Measurements from ENCODE around the gene FBRS.
"Not testable (repeated sequence)": the region's sequence is repeated elsewhere in the genome, so short reads cannot be mapped to it uniquely, and the experiment has no call there.

Gene FBRS

DNA sequence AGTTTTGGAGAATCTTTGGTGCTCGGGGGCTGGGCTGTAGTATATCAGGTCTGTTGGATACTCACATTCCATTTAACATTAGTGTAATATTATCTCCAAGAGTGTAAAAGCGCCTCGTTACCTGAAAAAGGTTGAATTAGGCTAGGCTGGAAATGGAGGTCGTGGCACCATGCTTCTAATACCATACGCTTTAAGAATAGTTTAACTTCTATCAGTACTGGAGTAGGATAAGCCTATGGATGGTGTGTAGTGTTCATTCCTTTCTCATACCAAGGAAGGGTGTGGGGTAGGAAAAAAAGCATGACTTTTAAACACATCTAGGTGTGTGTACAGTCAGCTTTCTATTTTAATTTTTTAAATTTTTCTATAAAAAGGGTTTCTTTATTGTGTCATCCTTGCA lies 42.7 kb downstream of the FBRS start:
- no peak overlapping the region for H3K27ac ChIP-seq
- peaks cover 64% of the 10 kb centered on the region for H3K36me3 ChIP-seq
- no peak for DNase-seq
- no peaks in the 10 kb centered on the region for H3K9me3 ChIP-seq (ENCODE audit: severe bottlenecking)
- TF ChIP-seq, protein P1, sequence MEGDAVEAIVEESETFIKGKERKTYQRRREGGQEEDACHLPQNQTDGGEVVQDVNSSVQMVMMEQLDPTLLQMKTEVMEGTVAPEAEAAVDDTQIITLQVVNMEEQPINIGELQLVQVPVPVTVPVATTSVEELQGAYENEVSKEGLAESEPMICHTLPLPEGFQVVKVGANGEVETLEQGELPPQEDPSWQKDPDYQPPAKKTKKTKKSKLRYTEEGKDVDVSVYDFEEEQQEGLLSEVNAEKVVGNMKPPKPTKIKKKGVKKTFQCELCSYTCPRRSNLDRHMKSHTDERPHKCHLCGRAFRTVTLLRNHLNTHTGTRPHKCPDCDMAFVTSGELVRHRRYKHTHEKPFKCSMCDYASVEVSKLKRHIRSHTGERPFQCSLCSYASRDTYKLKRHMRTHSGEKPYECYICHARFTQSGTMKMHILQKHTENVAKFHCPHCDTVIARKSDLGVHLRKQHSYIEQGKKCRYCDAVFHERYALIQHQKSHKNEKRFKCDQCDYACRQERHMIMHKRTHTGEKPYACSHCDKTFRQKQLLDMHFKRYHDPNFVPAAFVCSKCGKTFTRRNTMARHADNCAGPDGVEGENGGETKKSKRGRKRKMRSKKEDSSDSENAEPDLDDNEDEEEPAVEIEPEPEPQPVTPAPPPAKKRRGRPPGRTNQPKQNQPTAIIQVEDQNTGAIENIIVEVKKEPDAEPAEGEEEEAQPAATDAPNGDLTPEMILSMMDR (IDR thresholded peaks at IDR 0.05; ENCODE audit: low read depth, low read length): no peak
- no peak overlapping the region for H3K4me3 ChIP-seq (ENCODE audit: low read depth, low read length)
- H3K27me3 ChIP-seq (ENCODE audit: insufficient read depth, low read depth, severe bottlenecking): no peaks in the 10 kb centered on the region

DNA sequence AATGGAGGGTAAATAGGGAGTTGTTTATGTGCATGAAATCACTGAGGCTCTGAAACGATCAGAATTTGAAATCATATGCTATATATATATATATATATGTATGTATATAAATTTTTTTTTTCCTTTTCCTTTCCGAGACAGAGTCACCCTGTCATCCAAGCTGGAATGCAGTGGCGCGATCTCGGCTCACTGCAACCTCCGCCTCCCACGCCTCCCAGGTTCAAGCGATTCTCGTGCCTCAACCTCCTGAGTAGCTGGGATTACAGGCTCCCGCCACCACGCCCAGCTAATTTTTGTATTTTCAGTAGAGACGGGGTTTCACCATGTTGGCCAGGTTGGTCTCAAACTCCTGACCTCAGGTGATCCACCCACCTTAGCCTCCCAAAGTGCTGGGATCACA lies 44.8 kb downstream of the FBRS start:
- H3K27me3 ChIP-seq (ENCODE audit: insufficient read depth, low read depth, severe bottlenecking); H3K9me3 ChIP-seq (ENCODE audit: severe bottlenecking); H3K27ac ChIP-seq; H3K4me3 ChIP-seq (ENCODE audit: low read depth, low read length); DNase-seq: not testable (repeated sequence)
- peaks cover 85% of the 10 kb centered on the region for H3K36me3 ChIP-seq

DNA sequence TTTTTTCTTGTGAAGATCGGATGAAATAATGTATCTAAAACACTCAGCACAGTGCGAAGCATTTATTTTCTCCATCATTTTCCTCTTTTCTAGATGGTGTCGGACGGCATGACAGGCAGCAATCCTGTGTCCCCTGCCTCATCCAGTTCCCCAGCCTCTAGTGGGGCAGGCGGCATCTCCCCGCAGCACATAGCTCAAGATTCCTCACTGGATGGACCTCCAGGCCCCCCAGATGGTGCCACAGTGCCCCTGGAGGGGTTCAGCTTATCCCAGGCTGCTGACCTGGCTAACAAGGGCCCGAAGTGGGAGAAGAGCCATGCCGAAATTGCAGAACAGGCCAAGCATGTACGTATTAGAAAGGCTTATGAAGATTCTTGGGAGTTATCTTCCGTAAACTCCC lies 45.7 kb downstream of the FBRS start:
- H3K4me3 ChIP-seq (ENCODE audit: low read depth, low read length): no peak overlapping the region
- DNase-seq: no peak
- H3K36me3 ChIP-seq: peaks cover 90% of the 10 kb centered on the region
- no peak overlapping the region for H3K27ac ChIP-seq
- H3K27me3 ChIP-seq (ENCODE audit: insufficient read depth, low read depth, severe bottlenecking): no peaks in the 10 kb centered on the region
- TF ChIP-seq, protein P1 (IDR thresholded peaks at IDR 0.05; ENCODE audit: low read depth, low read length): no peak
- no peaks in the 10 kb centered on the region for H3K9me3 ChIP-seq (ENCODE audit: severe bottlenecking)

DNA sequence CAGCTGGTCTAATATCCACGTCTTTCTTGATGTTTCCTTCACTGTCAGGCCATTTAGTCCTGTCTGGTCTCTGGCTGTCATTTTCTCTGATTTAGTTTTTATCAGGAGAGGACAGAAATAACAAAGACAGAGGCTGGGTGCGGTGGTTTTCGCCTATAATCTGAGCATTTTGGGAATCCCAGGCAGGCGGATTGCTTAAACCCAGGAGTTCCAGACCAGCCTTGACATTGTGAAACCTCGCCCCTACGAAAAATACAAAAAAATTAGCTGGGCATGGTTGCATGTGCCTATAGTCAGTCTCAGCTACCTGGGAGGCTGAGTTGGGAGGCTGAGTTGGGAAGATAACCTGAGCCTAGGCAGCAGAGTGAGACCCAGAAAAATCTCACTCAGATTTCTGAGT lies 47.8 kb downstream of the FBRS start:
- peaks cover 96% of the 10 kb centered on the region for H3K36me3 ChIP-seq

DNA sequence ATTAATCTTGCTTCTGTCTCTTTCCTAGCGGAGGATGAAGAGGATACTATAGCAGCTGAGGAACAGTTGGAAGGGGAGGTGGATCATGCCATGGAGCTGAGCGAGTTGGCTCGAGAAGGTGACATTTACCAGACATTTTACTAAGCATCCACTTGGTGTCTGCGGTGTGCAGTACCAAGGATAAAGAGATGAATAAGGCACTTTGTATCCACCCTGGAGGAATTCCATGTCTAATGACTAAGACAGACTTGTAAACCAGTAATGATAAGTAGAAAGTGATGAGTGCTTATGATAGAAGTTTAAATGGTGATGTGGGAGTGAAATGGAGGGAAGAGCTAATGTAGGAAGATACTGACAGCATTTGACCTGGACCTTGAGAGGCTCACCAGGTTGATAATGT lies 52.7 kb downstream of the FBRS start:
- TF ChIP-seq, protein P1 (IDR thresholded peaks at IDR 0.05; ENCODE audit: low read depth, low read length): no peak
- no peak for DNase-seq
- Histone ChIP-seq H3K4me3 (ENCODE audit: low read depth, low read length) (no peak overlapping the region), H3K9me3 (ENCODE audit: severe bottlenecking) (no peaks in the 10 kb centered on the region), H3K36me3 (peaks cover 96% of the 10 kb centered on the region), H3K27ac (no peak overlapping the region), H3K27me3 (ENCODE audit: insufficient read depth, low read depth, severe bottlenecking) (no peaks in the 10 kb centered on the region)

More for the DNA sequence above, 47.8 kb downstream of the FBRS start:
- Histone ChIP-seq H3K4me3 (ENCODE audit: low read depth, low read length) (no peak overlapping the region), H3K27me3 (ENCODE audit: insufficient read depth, low read depth, severe bottlenecking) (no peaks in the 10 kb centered on the region), H3K27ac (no peak overlapping the region), H3K9me3 (ENCODE audit: severe bottlenecking) (no peaks in the 10 kb centered on the region)
- no peak for DNase-seq
- TF ChIP-seq, protein P1 (IDR thresholded peaks at IDR 0.05; ENCODE audit: low read depth, low read length): no peak

DNA sequence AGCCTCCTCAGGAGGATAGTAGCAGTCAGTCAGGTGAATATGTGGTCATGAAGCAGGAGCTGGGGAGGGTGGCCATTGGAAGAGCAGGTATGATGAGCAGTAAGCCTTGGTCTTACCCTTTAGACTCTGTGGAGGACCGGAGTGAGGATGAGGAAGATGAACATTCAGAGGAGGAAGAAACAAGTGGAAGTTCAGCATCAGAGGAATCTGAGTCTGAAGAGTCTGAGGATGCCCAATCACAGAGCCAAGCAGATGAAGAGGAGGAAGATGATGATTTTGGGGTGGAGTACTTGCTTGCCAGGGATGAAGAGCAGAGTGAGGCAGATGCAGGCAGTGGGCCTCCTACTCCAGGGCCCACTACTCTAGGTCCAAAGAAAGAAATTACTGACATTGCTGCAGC lies 53.5 kb downstream of the FBRS start:
- Histone ChIP-seq H3K27me3 (ENCODE audit: insufficient read depth, low read depth, severe bottlenecking) (no peaks in the 10 kb centered on the region), H3K9me3 (ENCODE audit: severe bottlenecking) (no peaks in the 10 kb centered on the region), H3K27ac (no peak overlapping the region), H3K36me3 (peaks cover 96% of the 10 kb centered on the region), H3K4me3 (ENCODE audit: low read depth, low read length) (no peak overlapping the region)
- TF ChIP-seq, protein P1 (IDR thresholded peaks at IDR 0.05; ENCODE audit: low read depth, low read length): no peak
- DNase-seq: no peak
